GM23338 (cell line): ENCODE measurements around the gene MAOA. TPM values are rescaled to one million over a fixed set of nuclear protein-coding genes. Genes with fewer than 3 reads are reported as not detected.

Source experiments
- ATAC-seq: fragments of 200-7000 bp; cut with Tn5 transposase; 3 replicates; pipeline ENCODE4 v1.9.1; 2020
- DNase-seq: peaks from one replicate; pipeline ENCODE4 v3.0.0-alpha.2; 2015; ENCODE audit warnings: low spot score
- H2AFZ ChIP-seq: fragments of 200-600 bp; sonication (generic); 2 replicates; pipeline ENCODE4 v1.8.0; 2016; ENCODE audit warnings: antibody characterized with exemption, mild to moderate bottlenecking, moderate library complexity
- H3F3A ChIP-seq: fragments of 200-600 bp; sonication (generic); replicated peaks from 2 replicates; pipeline ENCODE4 v1.8.0; 2017; ENCODE audit warnings: antibody characterized with exemption, mixed run types, low read depth
- H3K27ac ChIP-seq: fragments of 200-600 bp; sonication (generic); 2 replicates; pipeline ENCODE4 v1.6.1; 2016; ENCODE audit warnings: low read depth
- H3K27me3 ChIP-seq: fragments of 200-600 bp; sonication (generic); 2 replicates; pipeline ENCODE4 v1.8.0; 2016; ENCODE audit warnings: mild to moderate bottlenecking, mixed run types, moderate library complexity; ENCODE audit not compliant: insufficient read depth
- H3K36me3 ChIP-seq: fragments of 200-600 bp; sonication (generic); 2 replicates; pipeline ENCODE4 v1.8.0; 2016; ENCODE audit warnings: mild to moderate bottlenecking; ENCODE audit not compliant: insufficient read depth
- H3K4me1 ChIP-seq: fragments of 200-600 bp; sonication (generic); 2 replicates; pipeline ENCODE4 v1.8.0; 2016; ENCODE audit warnings: mild to moderate bottlenecking, moderate library complexity; ENCODE audit not compliant: insufficient read depth
- H3K4me2 ChIP-seq: fragments of 200-600 bp; sonication (generic); 2 replicates; pipeline ENCODE4 v1.7.1; 2017; ENCODE audit warnings: mixed run types
- H3K4me3 ChIP-seq: fragments of 200-600 bp; sonication (generic); 2 replicates; pipeline ENCODE4 v1.6.1; 2016; ENCODE audit warnings: mixed run types
- H3K79me2 ChIP-seq: fragments of 200-600 bp; sonication (generic); replicated peaks from 2 replicates; pipeline ENCODE4 v1.8.0; 2017; ENCODE audit warnings: mild to moderate bottlenecking; ENCODE audit not compliant: insufficient read depth
- H3K9me2 ChIP-seq: fragments of 200-600 bp; sonication (generic); 2 replicates; pipeline ENCODE4 v1.8.0; 2017; ENCODE audit not compliant: insufficient read depth
- H4K20me1 ChIP-seq: fragments of 200-600 bp; sonication (generic); replicated peaks from 2 replicates; pipeline ENCODE4 v1.8.0; 2017; ENCODE audit warnings: mild to moderate bottlenecking; ENCODE audit not compliant: insufficient read depth
- H3K27ac Mint-ChIP-seq: 2 replicates; pipeline ENCODE4 v1.8.0; 2020; ENCODE audit warnings: inconsistent platforms, mild to moderate bottlenecking, moderate library complexity, mixed read lengths
- H3K27me3 Mint-ChIP-seq: 3 replicates; pipeline ENCODE4 v1.8.0; 2022; ENCODE audit warnings: low read depth, mild to moderate bottlenecking, moderate library complexity, mixed read lengths, inconsistent platforms; ENCODE audit not compliant: insufficient read depth, poor library complexity
- H3K36me3 Mint-ChIP-seq: 3 replicates; pipeline ENCODE4 v1.8.0; 2021; ENCODE audit warnings: low read depth, mild to moderate bottlenecking, inconsistent platforms, moderate library complexity, mixed read lengths
- H3K4me1 Mint-ChIP-seq: 3 replicates; pipeline ENCODE4 v1.8.0; 2020; ENCODE audit warnings: mild to moderate bottlenecking, inconsistent platforms, mixed read lengths
- H3K4me3 Mint-ChIP-seq: 3 replicates; pipeline ENCODE4 v1.8.0; 2021; ENCODE audit warnings: moderate library complexity, mild to moderate bottlenecking, inconsistent platforms, mixed read lengths
- H3K9me3 Mint-ChIP-seq: 3 replicates; pipeline ENCODE4 v1.8.0; 2020; ENCODE audit warnings: moderate library complexity, mild to moderate bottlenecking, inconsistent platforms, mixed read lengths
- CREB1 ChIP-seq: fragments of 250-450 bp; sonication (Bioruptor Pico); IDR thresholded peaks from 2 replicates; pipeline ENCODE4 v1.5.0; 2020; ENCODE audit warnings: low read depth, mild to moderate bottlenecking, moderate library complexity
- EZH2 ChIP-seq: fragments of 200-600 bp; sonication (generic); IDR thresholded peaks from one replicate; pipeline ENCODE4 v1.8.0; 2017; ENCODE audit warnings: antibody characterized with exemption, mild to moderate bottlenecking, low read depth; ENCODE audit not compliant: unreplicated experiment
- EZH2phosphoT487 ChIP-seq: fragments of 200-600 bp; sonication (generic); IDR thresholded peaks from one replicate; pipeline ENCODE4 v1.8.1; 2018; ENCODE audit warnings: antibody characterized with exemption; ENCODE audit not compliant: unreplicated experiment
- JUNB ChIP-seq: IDR thresholded peaks from one replicate; pipeline ENCODE4 v1.6.1; 2016; ENCODE audit warnings: antibody characterized with exemption; ENCODE audit not compliant: unreplicated experiment
- NANOG ChIP-seq: IDR thresholded peaks from 2 replicates; pipeline ENCODE4 v1.6.1; 2016; ENCODE audit warnings: antibody characterized with exemption, borderline replicate concordance
- POLR2AphosphoS5 ChIP-seq: IDR thresholded peaks from 2 replicates; pipeline ENCODE4 v1.6.1; 2016; ENCODE audit warnings: antibody characterized with exemption, low read depth
- STAT1 ChIP-seq: IDR thresholded peaks from one replicate; pipeline ENCODE4 v1.6.1; 2016; ENCODE audit warnings: antibody characterized with exemption; ENCODE audit not compliant: unreplicated experiment
- ZNF114 ChIP-seq: fragments of 250-450 bp; sonication (Bioruptor Pico); IDR thresholded peaks from 2 replicates; pipeline ENCODE4 v1.5.0; 2020; ENCODE audit warnings: mild to moderate bottlenecking, moderate library complexity
- ZNF331 ChIP-seq: fragments of 250-450 bp; sonication (Bioruptor Pico); IDR thresholded peaks from 2 replicates; pipeline ENCODE4 v1.5.0; 2020; ENCODE audit warnings: low read depth, mild to moderate bottlenecking, moderate library complexity
- polyA plus RNA-seq: library from polyadenylated mRNA; unstranded; fragments of >200 nt; fragmentation: Nextera tagmentation; extraction: Ambion mirVana; gene quantifications from 2 replicates; pipeline ENCODE4 v1.2.1, GENCODE V29; 2016
- total RNA-seq: library from RNA; depleted of rRNA; stranded (reverse); fragments of >200 nt; shearing (Covaris generic); gene quantifications from 2 replicates; pipeline ENCODE4 v1.2.3, GENCODE V29; 2014
- TF ChIP-seq, protein P1 (sequence below): IDR thresholded peaks from one replicate; pipeline ENCODE4 v1.6.1; 2018; ENCODE audit warnings: antibody characterized with exemption; ENCODE audit not compliant: unreplicated experiment
- TF ChIP-seq, protein P2 (sequence below): fragments of 250-450 bp; sonication (Bioruptor Pico); IDR thresholded peaks from 2 replicates; pipeline ENCODE4 v1.5.0; 2020; ENCODE audit warnings: mild to moderate bottlenecking, moderate library complexity
- TF ChIP-seq, protein P3 (sequence below), 2 experiments: fragments of 200-600 bp in 1 of 2; sonication (generic) in 1 of 2; conservative IDR thresholded peaks; 2 replicates each; pipeline versions ENCODE4 v1.5.1 to v1.6.1; 2016 to 2017; ENCODE audit warnings: antibody characterized with exemption in 2 of 2, low read depth in 2 of 2, mild to moderate bottlenecking in 2 of 2, moderate library complexity in 1 of 2

Gene MAOA
- total and polyA plus RNA-seq, 2 experiments from 2014 or later, result 3.2 to 5.2 TPM

DNA sequence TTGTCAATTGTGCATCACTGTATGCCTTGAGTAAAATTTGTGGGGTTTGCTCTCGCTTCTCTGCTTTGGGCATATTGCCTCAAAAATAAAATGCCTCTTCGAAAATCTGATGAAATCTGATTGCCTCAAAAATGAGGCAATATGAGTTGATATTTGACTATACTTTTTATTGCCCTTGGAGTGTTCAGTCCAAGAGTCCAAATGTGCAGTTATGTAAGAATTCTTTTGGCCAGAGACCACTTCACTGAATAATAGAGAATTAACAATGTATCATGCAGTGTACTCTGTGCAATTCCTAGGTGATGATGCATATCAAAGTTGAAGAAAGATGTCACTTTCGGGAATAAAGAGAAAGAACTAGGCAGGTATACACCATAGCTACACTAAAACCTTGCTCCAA, 8.6 kb downstream of the MAOA start:
- Histone ChIP-seq H3K4me1 (no peaks in the 10 kb centered on the region), H3K9me2 (no peaks in the 10 kb centered on the region), H3F3A (no peaks in the 10 kb centered on the region), H3K4me3 (no peak overlapping the region), H3K4me2 (no peak overlapping the region), H2AFZ (no peak overlapping the region), H3K27ac (no peak overlapping the region), H3K79me2 (no peaks in the 10 kb centered on the region), H3K27me3 (no peaks in the 10 kb centered on the region), H3K36me3 (no peaks in the 10 kb centered on the region), H4K20me1 (no peaks in the 10 kb centered on the region)
- TF ChIP-seq NANOG (no peak), ZNF331 (CRISPR knock-in tag) (no peak), EZH2phosphoT487 (no peak), ZNF114 (CRISPR knock-in tag) (no peak), STAT1 (no peak), CREB1 (no peak), POLR2AphosphoS5 (no peak), EZH2 (no peak), JUNB (no peak)
- TF ChIP-seq, protein P1, sequence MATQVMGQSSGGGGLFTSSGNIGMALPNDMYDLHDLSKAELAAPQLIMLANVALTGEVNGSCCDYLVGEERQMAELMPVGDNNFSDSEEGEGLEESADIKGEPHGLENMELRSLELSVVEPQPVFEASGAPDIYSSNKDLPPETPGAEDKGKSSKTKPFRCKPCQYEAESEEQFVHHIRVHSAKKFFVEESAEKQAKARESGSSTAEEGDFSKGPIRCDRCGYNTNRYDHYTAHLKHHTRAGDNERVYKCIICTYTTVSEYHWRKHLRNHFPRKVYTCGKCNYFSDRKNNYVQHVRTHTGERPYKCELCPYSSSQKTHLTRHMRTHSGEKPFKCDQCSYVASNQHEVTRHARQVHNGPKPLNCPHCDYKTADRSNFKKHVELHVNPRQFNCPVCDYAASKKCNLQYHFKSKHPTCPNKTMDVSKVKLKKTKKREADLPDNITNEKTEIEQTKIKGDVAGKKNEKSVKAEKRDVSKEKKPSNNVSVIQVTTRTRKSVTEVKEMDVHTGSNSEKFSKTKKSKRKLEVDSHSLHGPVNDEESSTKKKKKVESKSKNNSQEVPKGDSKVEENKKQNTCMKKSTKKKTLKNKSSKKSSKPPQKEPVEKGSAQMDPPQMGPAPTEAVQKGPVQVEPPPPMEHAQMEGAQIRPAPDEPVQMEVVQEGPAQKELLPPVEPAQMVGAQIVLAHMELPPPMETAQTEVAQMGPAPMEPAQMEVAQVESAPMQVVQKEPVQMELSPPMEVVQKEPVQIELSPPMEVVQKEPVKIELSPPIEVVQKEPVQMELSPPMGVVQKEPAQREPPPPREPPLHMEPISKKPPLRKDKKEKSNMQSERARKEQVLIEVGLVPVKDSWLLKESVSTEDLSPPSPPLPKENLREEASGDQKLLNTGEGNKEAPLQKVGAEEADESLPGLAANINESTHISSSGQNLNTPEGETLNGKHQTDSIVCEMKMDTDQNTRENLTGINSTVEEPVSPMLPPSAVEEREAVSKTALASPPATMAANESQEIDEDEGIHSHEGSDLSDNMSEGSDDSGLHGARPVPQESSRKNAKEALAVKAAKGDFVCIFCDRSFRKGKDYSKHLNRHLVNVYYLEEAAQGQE, result no peak
- TF ChIP-seq, protein P2, sequence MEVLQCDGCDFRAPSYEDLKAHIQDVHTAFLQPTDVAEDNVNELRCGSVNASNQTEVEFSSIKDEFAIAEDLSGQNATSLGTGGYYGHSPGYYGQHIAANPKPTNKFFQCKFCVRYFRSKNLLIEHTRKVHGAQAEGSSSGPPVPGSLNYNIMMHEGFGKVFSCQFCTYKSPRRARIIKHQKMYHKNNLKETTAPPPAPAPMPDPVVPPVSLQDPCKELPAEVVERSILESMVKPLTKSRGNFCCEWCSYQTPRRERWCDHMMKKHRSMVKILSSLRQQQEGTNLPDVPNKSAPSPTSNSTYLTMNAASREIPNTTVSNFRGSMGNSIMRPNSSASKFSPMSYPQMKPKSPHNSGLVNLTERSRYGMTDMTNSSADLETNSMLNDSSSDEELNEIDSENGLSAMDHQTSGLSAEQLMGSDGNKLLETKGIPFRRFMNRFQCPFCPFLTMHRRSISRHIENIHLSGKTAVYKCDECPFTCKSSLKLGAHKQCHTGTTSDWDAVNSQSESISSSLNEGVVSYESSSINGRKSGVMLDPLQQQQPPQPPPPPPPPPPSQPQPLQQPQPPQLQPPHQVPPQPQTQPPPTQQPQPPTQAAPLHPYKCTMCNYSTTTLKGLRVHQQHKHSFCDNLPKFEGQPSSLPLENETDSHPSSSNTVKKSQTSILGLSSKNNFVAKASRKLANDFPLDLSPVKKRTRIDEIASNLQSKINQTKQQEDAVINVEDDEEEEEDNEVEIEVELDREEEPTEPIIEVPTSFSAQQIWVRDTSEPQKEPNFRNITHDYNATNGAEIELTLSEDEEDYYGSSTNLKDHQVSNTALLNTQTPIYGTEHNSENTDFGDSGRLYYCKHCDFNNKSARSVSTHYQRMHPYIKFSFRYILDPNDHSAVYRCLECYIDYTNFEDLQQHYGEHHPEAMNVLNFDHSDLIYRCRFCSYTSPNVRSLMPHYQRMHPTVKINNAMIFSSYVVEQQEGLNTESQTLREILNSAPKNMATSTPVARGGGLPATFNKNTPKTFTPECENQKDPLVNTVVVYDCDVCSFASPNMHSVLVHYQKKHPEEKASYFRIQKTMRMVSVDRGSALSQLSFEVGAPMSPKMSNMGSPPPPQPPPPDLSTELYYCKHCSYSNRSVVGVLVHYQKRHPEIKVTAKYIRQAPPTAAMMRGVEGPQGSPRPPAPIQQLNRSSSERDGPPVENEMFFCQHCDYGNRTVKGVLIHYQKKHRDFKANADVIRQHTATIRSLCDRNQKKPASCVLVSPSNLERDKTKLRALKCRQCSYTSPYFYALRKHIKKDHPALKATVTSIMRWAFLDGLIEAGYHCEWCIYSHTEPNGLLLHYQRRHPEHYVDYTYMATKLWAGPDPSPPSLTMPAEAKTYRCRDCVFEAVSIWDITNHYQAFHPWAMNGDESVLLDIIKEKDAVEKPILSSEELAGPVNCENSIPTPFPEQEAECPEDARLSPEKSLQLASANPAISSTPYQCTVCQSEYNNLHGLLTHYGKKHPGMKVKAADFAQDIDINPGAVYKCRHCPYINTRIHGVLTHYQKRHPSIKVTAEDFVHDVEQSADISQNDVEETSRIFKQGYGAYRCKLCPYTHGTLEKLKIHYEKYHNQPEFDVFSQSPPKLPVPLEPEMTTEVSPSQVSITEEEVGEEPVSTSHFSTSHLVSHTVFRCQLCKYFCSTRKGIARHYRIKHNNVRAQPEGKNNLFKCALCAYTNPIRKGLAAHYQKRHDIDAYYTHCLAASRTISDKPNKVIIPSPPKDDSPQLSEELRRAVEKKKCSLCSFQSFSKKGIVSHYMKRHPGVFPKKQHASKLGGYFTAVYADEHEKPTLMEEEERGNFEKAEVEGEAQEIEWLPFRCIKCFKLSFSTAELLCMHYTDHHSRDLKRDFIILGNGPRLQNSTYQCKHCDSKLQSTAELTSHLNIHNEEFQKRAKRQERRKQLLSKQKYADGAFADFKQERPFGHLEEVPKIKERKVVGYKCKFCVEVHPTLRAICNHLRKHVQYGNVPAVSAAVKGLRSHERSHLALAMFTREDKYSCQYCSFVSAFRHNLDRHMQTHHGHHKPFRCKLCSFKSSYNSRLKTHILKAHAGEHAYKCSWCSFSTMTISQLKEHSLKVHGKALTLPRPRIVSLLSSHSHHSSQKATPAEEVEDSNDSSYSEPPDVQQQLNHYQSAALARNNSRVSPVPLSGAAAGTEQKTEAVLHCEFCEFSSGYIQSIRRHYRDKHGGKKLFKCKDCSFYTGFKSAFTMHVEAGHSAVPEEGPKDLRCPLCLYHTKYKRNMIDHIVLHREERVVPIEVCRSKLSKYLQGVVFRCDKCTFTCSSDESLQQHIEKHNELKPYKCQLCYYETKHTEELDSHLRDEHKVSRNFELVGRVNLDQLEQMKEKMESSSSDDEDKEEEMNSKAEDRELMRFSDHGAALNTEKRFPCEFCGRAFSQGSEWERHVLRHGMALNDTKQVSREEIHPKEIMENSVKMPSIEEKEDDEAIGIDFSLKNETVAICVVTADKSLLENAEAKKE, result no peak
- TF ChIP-seq, protein P3, sequence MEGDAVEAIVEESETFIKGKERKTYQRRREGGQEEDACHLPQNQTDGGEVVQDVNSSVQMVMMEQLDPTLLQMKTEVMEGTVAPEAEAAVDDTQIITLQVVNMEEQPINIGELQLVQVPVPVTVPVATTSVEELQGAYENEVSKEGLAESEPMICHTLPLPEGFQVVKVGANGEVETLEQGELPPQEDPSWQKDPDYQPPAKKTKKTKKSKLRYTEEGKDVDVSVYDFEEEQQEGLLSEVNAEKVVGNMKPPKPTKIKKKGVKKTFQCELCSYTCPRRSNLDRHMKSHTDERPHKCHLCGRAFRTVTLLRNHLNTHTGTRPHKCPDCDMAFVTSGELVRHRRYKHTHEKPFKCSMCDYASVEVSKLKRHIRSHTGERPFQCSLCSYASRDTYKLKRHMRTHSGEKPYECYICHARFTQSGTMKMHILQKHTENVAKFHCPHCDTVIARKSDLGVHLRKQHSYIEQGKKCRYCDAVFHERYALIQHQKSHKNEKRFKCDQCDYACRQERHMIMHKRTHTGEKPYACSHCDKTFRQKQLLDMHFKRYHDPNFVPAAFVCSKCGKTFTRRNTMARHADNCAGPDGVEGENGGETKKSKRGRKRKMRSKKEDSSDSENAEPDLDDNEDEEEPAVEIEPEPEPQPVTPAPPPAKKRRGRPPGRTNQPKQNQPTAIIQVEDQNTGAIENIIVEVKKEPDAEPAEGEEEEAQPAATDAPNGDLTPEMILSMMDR (conservative IDR thresholded peaks at IDR 0.05; ENCODE audit: low read depth in 2 of 2), result no peak
- Mint-ChIP-seq H3K27ac (no peak overlapping the region), H3K4me3 (no peak overlapping the region), H3K4me1 (peaks cover 3% of the 10 kb centered on the region; the same call in 2 of the 3 replicates), H3K9me3 (no peaks in the 10 kb centered on the region), H3K36me3 (no peaks in the 10 kb centered on the region), H3K27me3 (peaks cover 1% of the 10 kb centered on the region)
- ATAC-seq, result no peak
- DNase-seq, result no peak
